Measurements from ENCODE around the gene MAT1A.
"Not testable (repeated sequence)": the region's sequence is repeated elsewhere in the genome, so short reads cannot be mapped to it uniquely, and the experiment has no call there.

The MAT1A gene

GRCh38 chr10:80315391-80315790, 25.9 kb upstream of the MAT1A start:
- ChIA-PET POLR2A (no interaction called here), CTCF (no interaction called here)
- TF ChIP-seq CTCF (IDR thresholded peaks at IDR 0.05; ENCODE audit: insufficient read depth, low read length, missing control alignments) = no peak
- H3K4me3 ChIP-seq (ENCODE audit: low read depth, low read length) = no peak overlapping the region
- no peak for DNase-seq (ENCODE audit: low read depth, low spot score)

- ChIA-PET POLR2A (no interaction called here), CTCF (no interaction called here)
- H3K4me3 ChIP-seq (ENCODE audit: low read depth, low read length) = no peak overlapping the region
- no peak for TF ChIP-seq CTCF (IDR thresholded peaks at IDR 0.05; ENCODE audit: insufficient read depth, low read length, missing control alignments)
- DNase-seq (ENCODE audit: low read depth, low spot score) = no peak
These were observed 24.1 kb upstream of the MAT1A start for GRCh38 chr10:80313523-80313922.

GRCh38 chr10:80305989-80306388, 16.5 kb upstream of the MAT1A start:
- DNase-seq (ENCODE audit: low read depth, low spot score); POLR2A ChIA-PET; CTCF ChIA-PET; H3K4me3 ChIP-seq (ENCODE audit: low read depth, low read length): not testable (repeated sequence)

- CTCF ChIA-PET = no interaction called here
- POLR2A ChIA-PET = no interaction called here
- H3K4me3 ChIP-seq (ENCODE audit: low read depth, low read length) = no peak overlapping the region
- no peak for TF ChIP-seq CTCF (IDR thresholded peaks at IDR 0.05; ENCODE audit: insufficient read depth, low read length, missing control alignments)
- no peak for DNase-seq (ENCODE audit: low read depth, low spot score)
These were observed 7.5 kb upstream of the MAT1A start for GRCh38 chr10:80296942-80297341.

- H3K4me3 ChIP-seq (ENCODE audit: low read depth, low read length) = no peak overlapping the region
- ChIA-PET CTCF (no interaction called here), POLR2A (no interaction called here)
- no peak for TF ChIP-seq CTCF (IDR thresholded peaks at IDR 0.05; ENCODE audit: insufficient read depth, low read length, missing control alignments)
- DNase-seq (ENCODE audit: low read depth, low spot score) = no peak
These were observed 3.3 kb upstream of the MAT1A start for GRCh38 chr10:80292607-80293239.

- H3K4me3 ChIP-seq (ENCODE audit: low read depth, low read length) = no peak overlapping the region
- TF ChIP-seq CTCF (IDR thresholded peaks at IDR 0.05; ENCODE audit: insufficient read depth, low read length, missing control alignments) = no peak
- POLR2A ChIA-PET = no interaction called here
- DNase-seq (ENCODE audit: low read depth, low spot score) = no peak
- CTCF ChIA-PET = interaction anchor here (1.0 kb wide), 1 partner anchor 30 kb away, joined by 4 read pairs; no protein-coding TSS in a partner anchor
These were observed 1.2 kb upstream of the MAT1A start for GRCh38 chr10:80290474-80291220.

GRCh38 chr10:80288849-80289248, 609 bp downstream of the MAT1A start:
- no peak for DNase-seq (ENCODE audit: low read depth, low spot score)
- TF ChIP-seq CTCF (IDR thresholded peaks at IDR 0.05; ENCODE audit: insufficient read depth, low read length, missing control alignments) = no peak
- no peak overlapping the region for H3K4me3 ChIP-seq (ENCODE audit: low read depth, low read length)
- POLR2A ChIA-PET = no interaction called here
- CTCF ChIA-PET = no interaction called here

All from AG04449 (cell line).